HG03066 (cell line): ENCODE measurements around the gene PIPOX.

ENCODE experiments used
- ATAC-seq: cut with Tn5 transposase; IDR thresholded peaks from one replicate; pipeline ENCODE4 v1.9.1; 2021; ENCODE audit warnings: low read depth; ENCODE audit not compliant: unreplicated experiment

PIPOX gene

DNA sequence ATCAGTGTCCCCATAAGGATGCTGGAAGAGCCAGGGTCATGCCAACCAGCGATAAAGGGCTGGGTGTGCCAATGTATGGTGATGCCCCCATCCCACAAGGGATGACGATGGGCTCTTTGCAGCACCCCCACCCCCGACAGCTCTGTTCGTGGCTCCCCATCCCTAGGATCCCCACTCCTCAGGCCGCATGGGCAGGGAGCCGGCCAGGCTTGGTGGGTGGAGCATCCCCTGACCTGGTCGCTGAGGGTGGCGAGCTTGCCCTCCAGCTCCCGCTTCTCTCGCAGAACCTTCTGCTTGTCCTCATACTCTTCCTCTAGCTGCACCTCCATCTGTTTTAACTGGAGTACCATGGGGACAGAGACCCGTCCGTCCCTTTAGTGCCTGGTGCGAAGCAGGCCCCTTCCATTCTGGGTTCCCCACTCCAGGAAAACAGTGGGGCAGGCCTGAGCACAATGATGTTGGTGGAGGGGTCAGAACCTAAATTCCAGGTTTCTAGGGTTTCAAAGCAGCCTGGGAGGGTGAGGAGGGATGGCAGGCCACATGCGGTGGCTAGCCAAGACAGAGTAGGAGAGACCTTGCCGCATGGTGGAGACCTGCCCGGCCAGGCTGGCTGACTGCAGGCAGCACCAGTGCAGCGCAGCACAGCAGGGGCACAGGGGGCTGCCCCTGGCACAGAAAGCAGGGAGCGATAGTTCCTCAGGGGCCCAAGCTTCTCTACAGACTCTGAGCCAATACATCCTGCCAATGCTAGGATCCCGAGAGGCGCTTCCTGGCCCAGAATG lies 50.3 kb downstream of the PIPOX start:
- no peak for ATAC-seq

GRCh38 chr17:29094101-29094708 lies 51.3 kb downstream of the PIPOX start:
- ATAC-seq: no peak

GRCh38 chr17:29095439-29095838 lies 52.5 kb downstream of the PIPOX start:
- ATAC-seq: no peak

GRCh38 chr17:29096094-29096493 lies 53.2 kb downstream of the PIPOX start:
- no peak for ATAC-seq

- no peak for ATAC-seq
Measured at GRCh38 chr17:29099527-29099926, 56.6 kb downstream of the PIPOX start.

GRCh38 chr17:29100296-29100695 lies 57.4 kb downstream of the PIPOX start:
- ATAC-seq: no peak

GRCh38 chr17:29102046-29102445 lies 59.1 kb downstream of the PIPOX start:
- no peak for ATAC-seq

- no peak for ATAC-seq
Measured at GRCh38 chr17:29102741-29103181, 59.8 kb downstream of the PIPOX start.

DNA sequence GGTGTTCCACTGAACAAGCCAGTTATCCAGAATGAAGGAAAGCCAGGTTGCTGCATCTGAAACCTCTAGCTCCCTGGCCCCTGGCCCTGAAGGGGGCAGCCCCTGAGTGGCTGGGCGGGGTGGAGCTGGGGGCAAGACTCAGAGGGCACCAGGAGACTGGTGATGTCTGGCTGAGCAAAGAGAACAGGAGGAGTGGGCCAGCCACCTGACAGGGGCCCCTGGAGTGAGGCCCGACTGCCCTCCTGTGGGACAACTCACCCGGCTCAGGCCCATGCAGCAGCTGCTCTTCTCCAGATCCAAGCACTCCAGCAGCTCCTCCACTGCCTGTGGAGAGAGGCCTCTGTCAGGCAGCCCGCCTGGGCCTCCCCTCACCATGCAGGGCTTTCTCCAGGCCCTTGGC lies 60.4 kb downstream of the PIPOX start:
- ATAC-seq: no peak
